ENCODE data around the gene ANKRD33B.

DNA sequence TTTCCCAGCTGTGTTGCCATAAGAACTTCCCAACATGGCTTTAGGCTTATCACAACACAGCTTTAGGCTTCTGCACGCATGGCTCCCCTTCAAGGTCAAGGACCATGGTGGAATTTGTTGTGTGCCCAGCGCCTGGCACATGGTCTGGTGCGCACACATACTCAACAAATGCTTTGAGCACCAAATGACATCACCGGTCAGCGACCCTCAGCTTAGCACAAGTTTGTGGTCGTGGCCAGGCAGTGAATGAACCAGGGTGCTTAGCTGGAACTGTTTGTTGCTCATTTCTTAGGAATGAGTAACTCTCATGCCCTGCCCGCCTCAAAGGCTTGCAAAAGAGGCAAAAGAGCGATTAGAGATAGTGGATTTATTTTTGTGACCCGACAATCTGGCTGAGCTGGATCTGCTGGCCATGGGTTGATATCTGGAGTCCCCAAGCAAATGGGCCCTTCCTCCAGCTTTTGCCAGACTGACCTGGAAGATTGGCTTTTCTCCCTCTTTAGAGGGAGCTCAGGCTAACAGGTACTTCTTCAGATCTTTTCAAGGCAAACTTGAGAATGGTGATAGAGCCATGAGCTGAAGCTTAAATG lies 138.3 kb downstream of the ANKRD33B start:
- TF ChIP-seq, protein P1, sequence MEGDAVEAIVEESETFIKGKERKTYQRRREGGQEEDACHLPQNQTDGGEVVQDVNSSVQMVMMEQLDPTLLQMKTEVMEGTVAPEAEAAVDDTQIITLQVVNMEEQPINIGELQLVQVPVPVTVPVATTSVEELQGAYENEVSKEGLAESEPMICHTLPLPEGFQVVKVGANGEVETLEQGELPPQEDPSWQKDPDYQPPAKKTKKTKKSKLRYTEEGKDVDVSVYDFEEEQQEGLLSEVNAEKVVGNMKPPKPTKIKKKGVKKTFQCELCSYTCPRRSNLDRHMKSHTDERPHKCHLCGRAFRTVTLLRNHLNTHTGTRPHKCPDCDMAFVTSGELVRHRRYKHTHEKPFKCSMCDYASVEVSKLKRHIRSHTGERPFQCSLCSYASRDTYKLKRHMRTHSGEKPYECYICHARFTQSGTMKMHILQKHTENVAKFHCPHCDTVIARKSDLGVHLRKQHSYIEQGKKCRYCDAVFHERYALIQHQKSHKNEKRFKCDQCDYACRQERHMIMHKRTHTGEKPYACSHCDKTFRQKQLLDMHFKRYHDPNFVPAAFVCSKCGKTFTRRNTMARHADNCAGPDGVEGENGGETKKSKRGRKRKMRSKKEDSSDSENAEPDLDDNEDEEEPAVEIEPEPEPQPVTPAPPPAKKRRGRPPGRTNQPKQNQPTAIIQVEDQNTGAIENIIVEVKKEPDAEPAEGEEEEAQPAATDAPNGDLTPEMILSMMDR (IDR thresholded peaks at IDR 0.05): no peak
- no peak for TF ChIP-seq POLR2A (IDR thresholded peaks at IDR 0.05)
- no peak for TF ChIP-seq POLR2AphosphoS5 (IDR thresholded peaks at IDR 0.05)
